K562 (cell line): ENCODE measurements around the gene SRCAP. TPM values are rescaled to one million over a fixed set of nuclear protein-coding genes. Genes with fewer than 3 reads are reported as not detected.

Experiments
- ARID4B ChIP-seq: sonication (generic); formaldehyde crosslinking; IDR thresholded peaks from 2 replicates; pipeline ENCODE4 v1.8.0; 2022; ENCODE audit warnings: mild to moderate bottlenecking, missing genetic modification reagents
- KLF13 ChIP-seq: fragments of 450-650 bp; IDR thresholded peaks from 2 replicates; pipeline ENCODE4 v1.6.1; 2016; ENCODE audit warnings: missing genetic modification characterization, low read depth, mild to moderate bottlenecking, missing compliant biosample characterization, moderate library complexity, borderline replicate concordance
- THAP12 ChIP-seq: fragments of 250-450 bp; sonication (Bioruptor Pico); IDR thresholded peaks from 2 replicates; pipeline ENCODE4 v1.9.0; 2021; ENCODE audit warnings: mild to moderate bottlenecking, inconsistent platforms
- TSC22D4 ChIP-seq: fragments of 450-650 bp; IDR thresholded peaks from 2 replicates; pipeline ENCODE4 v1.6.1; 2016; ENCODE audit warnings: missing genetic modification characterization, missing biosample characterization, control low read depth
- polyA plus RNA-seq, 8 experiments: library from polyadenylated mRNA; depleted of rRNA in 4 of 8; stranded (reverse) in 5 of 8; unstranded in 3 of 8; fragments of >200 nt; fragmentation: Nextera tagmentation in 2 of 8; fragmentation: Illumina TruSeq in 1 of 8; extraction: Ambion mirVana in 2 of 8; extraction: Trizol in 1 of 8; gene quantifications; 2 replicates each; pipeline versions ENCODE4 v1.2.1 to v1.2.3, GENCODE V29; 2011 to 2014; ENCODE audit warnings: inconsistent platforms in 1 of 8, missing spikeins in 1 of 8
- total RNA-seq, 7 experiments: library from RNA; depleted of rRNA in 6 of 7; stranded (reverse); fragments of >200 nt in 6 of 7; fragmentation: Illumina TruSeq in 2 of 7; extraction: Trizol in 2 of 7; gene quantifications; 2 replicates each; pipeline versions ENCODE4 v1.2.1 to v1.2.3, GENCODE V29; 2011 to 2021; ENCODE audit warnings: low replicate concordance in 1 of 7

Gene SRCAP
- total and polyA plus RNA-seq, 9 of the 15 experiments (the other 6 are each of a cell fraction or from before 2014, with no cell fraction given) = 0.21 to 62.6 (median 5.8) TPM

- no peak for TF ChIP-seq ARID4B (CRISPR knock-in tag)
- TF ChIP-seq TSC22D4 = no peak
- no peak for TF ChIP-seq KLF13
- no peak for TF ChIP-seq THAP12 (CRISPR knock-in tag)
Observed at GRCh38 chr16:30680326-30680725, 18.6 kb upstream of the SRCAP start (continued).
